HepG2 (cell line): ENCODE results near the gene OGA. TPM values are rescaled to one million over a fixed set of nuclear protein-coding genes. Genes with fewer than 3 reads are reported as not detected.

Experiments used
- CREM ChIP-seq, 2 experiments: sonication (generic) in 1 of 2; formaldehyde crosslinking in 1 of 2; IDR thresholded peaks; 2 replicates each; pipeline versions ENCODE4 v1.4.0 to v1.6.1; 2016 to 2020; ENCODE audit warnings: antibody characterized with exemption in 1 of 2, mild to moderate bottlenecking in 1 of 2, missing genetic modification reagents in 1 of 2
- GATAD1 ChIP-seq: IDR thresholded peaks from 2 replicates; pipeline ENCODE4 v1.6.1; 2016; ENCODE audit warnings: missing genetic modification reagents, missing compliant biosample characterization
- HNF1A ChIP-seq, 2 experiments: sonication (generic) in 1 of 2; formaldehyde crosslinking in 1 of 2; IDR thresholded peaks; 2 replicates each; pipeline versions ENCODE4 v1.4.0 to v1.6.1; 2016 to 2020; ENCODE audit warnings: borderline replicate concordance in 1 of 2, low read depth in 1 of 2, mild to moderate bottlenecking in 1 of 2, missing genetic modification reagents in 1 of 2
- IRX3 ChIP-seq: sonication (generic); formaldehyde crosslinking; IDR thresholded peaks from 2 replicates; pipeline ENCODE4 v1.8.1; 2023; ENCODE audit warnings: mild to moderate bottlenecking, low read depth, missing genetic modification reagents, borderline replicate concordance
- KLF15 ChIP-seq: sonication (generic); formaldehyde crosslinking; IDR thresholded peaks from 2 replicates; pipeline ENCODE4 v1.8.1; 2023; ENCODE audit warnings: borderline replicate concordance, mild to moderate bottlenecking, inconsistent platforms, missing genetic modification reagents, mixed read lengths
- LRRFIP1 ChIP-seq: sonication (generic); formaldehyde crosslinking; conservative IDR thresholded peaks from 2 replicates; pipeline ENCODE4 v1.4.0; 2020; ENCODE audit warnings: missing genetic modification reagents
- MIER2 ChIP-seq: IDR thresholded peaks from 2 replicates; pipeline ENCODE4 v1.6.1; 2016; ENCODE audit warnings: missing biosample characterization, missing genetic modification reagents
- PCBP2 ChIP-seq: fragments of 200-400 bp; formaldehyde crosslinking; optimal IDR thresholded peaks from 2 replicates; pipeline ENCODE3; 2018; ENCODE audit warnings: low read length, low read depth; ENCODE audit not compliant: poor library complexity, severe bottlenecking
- RARA ChIP-seq: IDR thresholded peaks from 2 replicates; pipeline ENCODE4 v1.6.1; 2016; ENCODE audit warnings: missing genetic modification reagents, missing compliant biosample characterization
- SNAPC2 ChIP-seq: sonication (generic); formaldehyde crosslinking; IDR thresholded peaks from 2 replicates; pipeline ENCODE4 v1.8.1; 2022; ENCODE audit warnings: mild to moderate bottlenecking, missing genetic modification reagents
- ZBTB34 ChIP-seq: sonication (generic); formaldehyde crosslinking; IDR thresholded peaks from 2 replicates; pipeline ENCODE4 v1.8.0; 2022; ENCODE audit warnings: mild to moderate bottlenecking, missing genetic modification reagents
- ZNF354B ChIP-seq: sonication (generic); formaldehyde crosslinking; IDR thresholded peaks from 2 replicates; pipeline ENCODE4 v1.8.0; 2022; ENCODE audit warnings: mild to moderate bottlenecking, missing genetic modification reagents
- ZNF367 ChIP-seq: sonication (generic); formaldehyde crosslinking; IDR thresholded peaks from 2 replicates; pipeline ENCODE4 v1.4.0; 2020; ENCODE audit warnings: missing genetic modification reagents, borderline replicate concordance
- ZNF724P ChIP-seq: sonication (generic); formaldehyde crosslinking; IDR thresholded peaks from 2 replicates; pipeline ENCODE4 v1.8.0; 2022; ENCODE audit warnings: missing genetic modification reagents, borderline replicate concordance
- ZNF775 ChIP-seq: sonication (generic); formaldehyde crosslinking; IDR thresholded peaks from 2 replicates; pipeline ENCODE4 v1.4.0; 2020; ENCODE audit warnings: missing genetic modification reagents, mild to moderate bottlenecking, moderate library complexity, borderline replicate concordance
- ZNF879 ChIP-seq: sonication (generic); formaldehyde crosslinking; IDR thresholded peaks from 2 replicates; pipeline ENCODE4 v1.8.1; 2023; ENCODE audit warnings: missing genetic modification reagents
- ZNF883 ChIP-seq: sonication (generic); formaldehyde crosslinking; IDR thresholded peaks from 2 replicates; pipeline ENCODE4 v1.5.1; 2020; ENCODE audit warnings: mild to moderate bottlenecking, missing genetic modification reagents; ENCODE audit errors: not compliant biosample characterization
- polyA plus RNA-seq, 8 experiments: library from polyadenylated mRNA; depleted of rRNA in 3 of 8; stranded (reverse) in 7 of 8; unstranded in 1 of 8; fragments of >200 nt; fragmentation: Illumina TruSeq in 4 of 8; extraction: Trizol in 4 of 8; gene quantifications; 2 replicates each; pipeline versions ENCODE4 v1.2.1 to v1.2.3, GENCODE V29; 2011 to 2016; ENCODE audit warnings: low read depth in 4 of 8, missing spikeins in 1 of 8, mixed read lengths in 1 of 8; ENCODE audit not compliant: insufficient read depth in 1 of 8
- total RNA-seq, 5 experiments: library from RNA; depleted of rRNA; stranded (reverse); fragments of >200 nt; fragmentation: Illumina TruSeq; extraction: Trizol; gene quantifications; 2 replicates each; pipeline ENCODE4 v1.2.3, GENCODE V29; 2016; ENCODE audit warnings: low read depth in 1 of 5

The OGA gene
- total and polyA plus RNA-seq, 2 of the 13 experiments (the other 11 are each of a cell fraction or from before 2014, with no cell fraction given): 33.2 to 39.8 TPM

DNA sequence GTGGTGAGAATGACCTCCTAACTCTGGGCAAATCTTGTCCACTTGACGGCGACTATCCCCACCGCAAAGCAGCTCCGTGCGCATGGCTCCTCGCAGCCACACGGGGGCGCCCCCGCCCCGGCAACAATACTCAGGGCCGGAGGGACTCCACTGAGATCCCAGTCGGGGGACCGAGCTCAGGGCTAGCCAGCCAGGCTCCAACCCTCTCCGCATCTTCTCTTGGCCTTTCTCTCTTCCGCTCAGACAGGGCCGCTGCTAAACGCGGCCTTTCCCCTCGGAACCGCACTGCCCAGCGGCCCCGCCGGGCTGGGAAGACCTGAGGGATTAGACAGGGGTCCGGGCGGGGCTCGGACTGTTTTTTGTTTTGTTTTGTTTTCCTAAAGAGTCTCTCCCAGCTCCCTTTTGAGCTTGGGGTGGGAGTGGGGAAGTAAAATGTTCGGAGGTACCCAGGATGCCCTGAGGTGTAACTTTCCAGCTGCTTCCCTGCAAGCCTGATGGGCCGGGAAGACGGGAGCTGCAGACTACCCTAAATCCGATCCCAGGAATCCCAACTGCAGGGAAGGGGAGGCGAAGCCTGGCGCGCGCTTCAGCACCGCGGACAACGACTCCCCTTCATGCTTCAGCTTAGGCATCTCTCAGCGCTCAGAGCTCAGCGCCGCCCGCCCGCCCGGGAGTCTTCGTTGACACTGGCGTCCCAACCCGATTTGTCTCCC lies 22.7 kb upstream of the OGA start (continued):
- TF ChIP-seq ZBTB34: no peak
- no peak for TF ChIP-seq LRRFIP1
- TF ChIP-seq ZNF367 (CRISPR knock-in tag): no peak
- no peak for TF ChIP-seq PCBP2
- TF ChIP-seq RARA: peak; percentile 35
- TF ChIP-seq ZNF724P (CRISPR knock-in tag): 0 out of 2 replicates have a peak, but pooled peaks have one; percentile 27
- TF ChIP-seq ZNF354B (CRISPR knock-in tag): no peak
- no peak for TF ChIP-seq ZNF879 (CRISPR knock-in tag)
- no peak for TF ChIP-seq ZNF883
- TF ChIP-seq KLF15 (CRISPR knock-in tag): no peak
- TF ChIP-seq GATAD1 (CRISPR knock-in tag): no peak
- TF ChIP-seq ZNF775 (CRISPR knock-in tag): no peak
- TF ChIP-seq MIER2 (CRISPR knock-in tag): peak; percentile 96
- no peak for TF ChIP-seq IRX3 (CRISPR knock-in tag)
- no peak for TF ChIP-seq HNF1A (IDR thresholded peaks at IDR 0.05; ENCODE audit: low read depth)
- TF ChIP-seq HNF1A (CRISPR knock-in tag; IDR thresholded peaks at IDR 0.05; ENCODE audit: borderline replicate concordance): no peak
- no peak for TF ChIP-seq CREM (IDR thresholded peaks at IDR 0.05)
- no peak for TF ChIP-seq CREM (CRISPR knock-in tag; IDR thresholded peaks at IDR 0.05)
- TF ChIP-seq SNAPC2 (CRISPR knock-in tag): no peak
